ENCODE measurements around the gene CREB5.
A peak's percentile ranks its signal among the peaks of the same experiment; 100 is the strongest.
"Not testable (repeated sequence)": the region's sequence is repeated elsewhere in the genome, so short reads cannot be mapped to it uniquely, and the experiment has no call there.

The CREB5 gene

DNA sequence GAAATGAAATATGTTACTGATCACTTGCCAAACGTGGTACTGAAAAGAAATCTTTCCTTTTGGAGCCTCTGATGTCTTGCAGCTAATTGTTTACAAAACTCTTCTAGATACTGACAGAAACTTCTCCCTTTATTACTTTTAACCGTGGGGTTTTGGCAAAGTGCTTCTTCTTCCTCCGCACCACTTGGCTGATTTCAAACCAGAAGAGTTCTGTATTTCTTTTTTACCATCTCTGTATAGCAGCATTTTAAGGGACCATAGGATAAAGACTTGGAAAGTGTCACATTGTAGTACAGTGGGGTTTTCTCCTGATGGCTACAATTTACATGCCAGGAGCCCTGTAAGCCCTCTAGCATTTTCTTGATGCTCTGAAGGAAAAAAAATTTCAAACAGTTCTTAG is 21.9 kb upstream of the CREB5 start:
- no peaks in the 10 kb centered on the region for H3K27me3 Mint-ChIP-seq

DNA sequence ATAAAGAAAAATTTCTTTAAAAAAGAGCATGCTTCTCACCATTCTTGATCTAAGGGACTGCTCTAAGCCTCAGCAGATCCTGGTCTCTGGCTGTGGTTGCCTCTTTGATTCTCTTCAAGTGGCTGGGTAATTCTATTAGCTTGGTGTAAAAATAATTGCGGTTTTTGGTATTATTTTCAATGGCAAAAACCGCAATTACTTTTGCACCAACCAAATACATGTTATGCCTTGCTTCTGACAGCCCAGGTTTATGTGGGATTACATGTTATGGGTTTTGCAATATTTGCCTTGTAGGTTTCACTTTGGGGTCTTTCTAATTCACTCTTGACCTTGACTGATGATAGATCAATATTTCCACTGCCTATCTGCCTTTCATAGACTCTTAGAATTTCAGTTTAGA is 20.0 kb upstream of the CREB5 start:
- no peak overlapping the region for H3K27ac Mint-ChIP-seq
- no peaks in the 10 kb centered on the region for H3K36me3 Mint-ChIP-seq
- H3K9me3 Mint-ChIP-seq, result no peaks in the 10 kb centered on the region
- no peak overlapping the region for H3K4me3 Mint-ChIP-seq
- CTCF ChIA-PET, result no interaction called here
- no peak for DNase-seq
- no peaks in the 10 kb centered on the region for H3K27me3 Mint-ChIP-seq
- H3K4me1 Mint-ChIP-seq, result no peaks in the 10 kb centered on the region

More for the DNA sequence above, 21.9 kb upstream of the CREB5 start:
- Mint-ChIP-seq H3K4me1 (no peaks in the 10 kb centered on the region), H3K9me3 (no peaks in the 10 kb centered on the region), H3K36me3 (no peaks in the 10 kb centered on the region), H3K4me3 (no peak overlapping the region), H3K27ac (no peak overlapping the region)
- CTCF ChIA-PET, result interaction anchor here (0.6 to 1.8 kb wide), 2 partner anchors 236 to 461 kb away, joined by 3 to 4 read pairs; no protein-coding TSS in a partner anchor
- DNase-seq, result no peak

DNA sequence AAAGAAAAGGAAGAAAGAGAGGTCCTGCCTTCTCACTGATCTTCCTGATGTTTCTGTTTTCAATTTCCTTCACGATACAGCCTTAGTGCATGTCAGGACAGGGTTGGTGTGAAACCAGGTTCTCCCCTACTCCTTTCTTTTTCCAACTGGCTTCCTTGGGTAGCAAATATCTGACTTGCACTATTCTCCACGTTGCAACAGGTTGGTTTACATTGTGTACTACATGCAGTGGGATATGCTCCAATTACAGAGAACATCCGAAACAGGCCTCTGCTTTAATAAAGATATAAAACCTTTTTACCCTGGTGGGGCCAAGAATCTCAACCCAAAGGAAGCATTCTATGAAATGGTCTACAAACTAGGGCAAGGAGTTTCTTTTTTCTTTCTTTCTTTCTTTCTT is 16.9 kb upstream of the CREB5 start:
- Mint-ChIP-seq H3K9me3 (no peaks in the 10 kb centered on the region), H3K36me3 (no peaks in the 10 kb centered on the region), H3K27ac (no peak overlapping the region), H3K27me3 (no peaks in the 10 kb centered on the region), H3K4me1 (no peaks in the 10 kb centered on the region), H3K4me3 (no peak overlapping the region)
- CTCF ChIA-PET, result no interaction called here
- DNase-seq, result no peak

DNA sequence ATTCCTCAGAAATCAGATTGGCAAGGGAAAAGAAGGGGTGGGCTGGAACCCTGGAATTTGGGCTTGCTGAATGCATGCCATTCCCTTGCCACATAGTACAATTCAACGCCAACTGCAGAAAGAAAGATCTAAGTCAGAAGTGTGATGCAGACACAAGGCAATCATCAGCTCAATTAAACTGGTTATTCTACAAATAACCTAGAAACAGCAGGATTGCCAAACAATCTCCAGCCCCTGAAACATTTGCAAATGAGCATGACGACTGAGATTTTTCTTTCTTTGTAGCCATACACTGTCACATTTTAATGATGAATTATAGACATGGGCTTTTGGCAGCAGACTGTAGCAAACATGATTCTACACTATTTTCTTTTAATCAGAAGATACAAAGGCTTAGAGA is 16.5 kb upstream of the CREB5 start:
- H3K4me3 Mint-ChIP-seq, result no peak overlapping the region
- CTCF ChIA-PET, result no interaction called here
- no peaks in the 10 kb centered on the region for H3K36me3 Mint-ChIP-seq
- H3K4me1 Mint-ChIP-seq, result no peaks in the 10 kb centered on the region
- H3K9me3 Mint-ChIP-seq, result no peaks in the 10 kb centered on the region
- no peak overlapping the region for H3K27ac Mint-ChIP-seq
- DNase-seq, result no peak
- no peaks in the 10 kb centered on the region for H3K27me3 Mint-ChIP-seq

DNA sequence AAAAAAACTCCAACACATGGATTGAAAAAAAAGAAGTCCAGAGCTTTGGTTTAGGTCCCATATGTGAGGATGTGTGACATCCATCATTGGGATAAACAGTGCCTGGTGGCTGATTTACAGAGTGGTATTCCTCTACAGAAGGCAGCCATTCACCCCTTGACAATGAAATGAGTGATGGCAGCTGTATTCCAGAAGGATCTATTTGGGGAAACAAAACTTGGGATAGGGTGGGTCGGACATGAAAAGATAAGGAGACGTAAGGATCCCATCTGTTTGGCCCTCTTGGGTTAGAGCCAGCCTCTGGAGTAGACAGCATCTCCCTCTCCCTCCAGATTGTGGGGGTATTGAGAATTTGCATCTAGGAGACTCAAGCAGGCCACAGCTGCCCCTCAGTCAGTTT is 15.2 kb upstream of the CREB5 start:
- CTCF ChIA-PET, result no interaction called here
- Mint-ChIP-seq H3K9me3 (no peaks in the 10 kb centered on the region), H3K4me1 (no peaks in the 10 kb centered on the region), H3K36me3 (no peaks in the 10 kb centered on the region), H3K4me3 (no peak overlapping the region), H3K27ac (no peak overlapping the region), H3K27me3 (no peaks in the 10 kb centered on the region)
- DNase-seq, result no peak

DNA sequence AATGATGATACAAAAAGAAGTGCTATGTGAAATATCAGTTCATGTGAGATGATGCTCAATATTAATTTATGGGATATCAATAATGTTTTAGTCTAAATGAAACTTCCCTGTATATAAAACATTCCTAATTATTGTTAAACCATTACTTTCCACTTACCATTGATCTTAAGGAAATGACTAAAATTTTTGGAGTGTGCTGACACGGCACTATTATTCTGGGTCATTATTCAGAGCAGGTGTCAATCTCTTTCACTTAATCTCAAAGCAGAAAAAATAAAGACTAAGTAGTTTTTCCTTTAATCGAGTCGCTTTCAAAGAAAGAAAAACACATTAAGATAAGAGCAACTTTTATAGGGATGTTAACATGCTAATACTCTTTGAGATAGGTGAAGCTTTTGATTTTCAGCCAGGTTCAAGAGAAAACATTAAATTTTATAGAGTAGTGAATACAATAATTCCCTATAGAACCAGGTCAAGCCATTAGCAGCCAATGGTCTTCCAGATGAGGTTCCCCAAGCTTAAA is 11.4 kb upstream of the CREB5 start:
- Mint-ChIP-seq H3K27ac (no peak overlapping the region), H3K36me3 (no peaks in the 10 kb centered on the region), H3K4me3 (no peak overlapping the region), H3K4me1 (no peaks in the 10 kb centered on the region), H3K27me3 (peaks cover 9% of the 10 kb centered on the region), H3K9me3 (no peaks in the 10 kb centered on the region)
- DNase-seq, result no peak
- CTCF ChIA-PET, result interaction anchor here (0.6 kb wide), 1 partner anchor 20 kb away, joined by 3 read pairs; no protein-coding TSS in a partner anchor

DNA sequence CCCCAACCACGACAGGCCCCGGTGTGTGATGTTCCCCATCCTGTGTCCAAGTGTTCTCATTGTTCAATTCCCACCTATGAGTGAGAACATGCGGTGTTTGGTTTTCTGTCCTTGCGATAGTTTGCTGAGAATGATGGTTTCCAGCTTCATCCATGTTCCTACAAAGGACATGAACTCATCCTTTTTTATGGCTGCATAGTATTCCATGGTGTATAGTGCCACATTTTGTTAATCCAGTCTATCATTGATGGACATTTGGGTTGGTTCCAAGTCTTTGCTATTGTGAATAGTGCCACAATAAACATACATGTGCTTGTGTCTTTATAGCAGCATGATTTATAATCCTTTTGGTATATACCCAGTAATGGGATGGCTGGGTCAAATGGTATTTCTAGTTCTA is 10.8 kb upstream of the CREB5 start:
- H3K36me3 Mint-ChIP-seq, CTCF ChIA-PET, DNase-seq, H3K9me3 Mint-ChIP-seq, H3K4me1 Mint-ChIP-seq, H3K4me3 Mint-ChIP-seq, H3K27ac Mint-ChIP-seq: not testable (repeated sequence)
- peaks cover 16% of the 10 kb centered on the region for H3K27me3 Mint-ChIP-seq

DNA sequence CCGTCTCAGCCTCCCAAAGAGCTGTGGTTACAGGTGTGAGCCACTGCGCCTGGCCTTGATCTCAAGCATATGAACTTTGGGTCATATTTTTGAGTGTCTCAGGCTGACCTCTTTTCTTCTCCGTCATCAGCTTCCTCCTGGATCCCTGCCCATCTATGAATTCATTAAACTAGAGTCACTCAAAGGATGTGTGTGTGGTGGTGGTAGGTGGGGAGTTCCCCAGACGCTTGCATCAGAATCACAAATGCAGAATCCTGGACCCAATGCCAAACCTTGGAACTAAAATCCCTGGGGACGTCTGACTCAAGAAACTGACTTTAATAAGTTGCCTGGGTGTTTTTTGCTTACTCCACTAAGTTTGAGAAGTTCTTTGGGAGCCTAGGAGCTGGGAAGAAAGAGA is 6.7 kb upstream of the CREB5 start:
- Mint-ChIP-seq H3K9me3 (no peaks in the 10 kb centered on the region), H3K27ac (no peak overlapping the region), H3K36me3 (peaks cover 4% of the 10 kb centered on the region), H3K4me3 (no peak overlapping the region), H3K4me1 (peaks cover 17% of the 10 kb centered on the region), H3K27me3 (peaks cover 56% of the 10 kb centered on the region)
- CTCF ChIA-PET, result no interaction called here
- no peak for DNase-seq

DNA sequence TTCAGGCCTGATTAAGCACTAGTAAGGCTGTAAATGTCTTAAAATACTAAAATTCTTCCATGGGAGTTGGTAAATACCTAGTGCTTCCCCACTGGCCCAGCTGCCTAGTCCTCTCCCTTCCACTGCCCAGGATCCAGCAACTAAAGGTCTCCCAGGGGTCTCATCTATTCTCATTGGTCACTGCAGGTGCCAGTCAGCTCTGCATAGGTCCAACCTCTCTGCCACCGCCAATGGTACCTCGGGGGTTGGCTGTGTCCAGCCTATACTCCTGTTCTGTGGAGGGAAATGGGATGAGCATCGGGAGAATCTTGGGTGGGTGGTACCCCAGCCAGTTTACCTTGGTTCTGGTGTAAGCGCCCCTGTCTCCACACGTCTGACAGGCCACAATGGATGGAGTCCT is 6.1 kb upstream of the CREB5 start:
- CTCF ChIA-PET, result no interaction called here
- peaks cover 61% of the 10 kb centered on the region for H3K27me3 Mint-ChIP-seq
- peaks cover 22% of the 10 kb centered on the region for H3K4me1 Mint-ChIP-seq
- no peaks in the 10 kb centered on the region for H3K9me3 Mint-ChIP-seq
- H3K27ac Mint-ChIP-seq, result no peak overlapping the region
- no peak overlapping the region for H3K4me3 Mint-ChIP-seq
- peaks cover 4% of the 10 kb centered on the region for H3K36me3 Mint-ChIP-seq
- no peak for DNase-seq

DNA sequence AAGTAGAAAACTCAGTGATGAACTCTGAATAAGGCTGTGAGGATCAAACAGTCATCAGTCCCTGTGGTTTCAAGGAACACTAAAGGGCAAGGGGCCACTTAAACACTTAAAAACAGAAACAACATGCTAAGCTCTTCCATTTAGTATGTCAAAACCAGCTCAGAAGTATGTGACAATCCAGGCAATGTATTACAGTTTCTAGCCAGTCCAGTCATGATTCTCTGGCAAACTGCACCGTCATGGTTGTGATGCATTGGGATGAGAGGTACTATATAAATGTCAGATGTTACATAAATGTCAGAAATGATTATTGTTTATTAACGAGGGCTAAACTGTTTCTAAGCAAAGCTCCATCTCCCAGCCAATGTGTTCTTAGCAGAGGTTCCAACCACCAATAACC is 4.7 kb upstream of the CREB5 start:
- CTCF ChIA-PET, result no interaction called here
- no peaks in the 10 kb centered on the region for H3K9me3 Mint-ChIP-seq
- peaks cover 73% of the 10 kb centered on the region for H3K27me3 Mint-ChIP-seq
- no peak overlapping the region for H3K27ac Mint-ChIP-seq
- peaks cover 4% of the 10 kb centered on the region for H3K36me3 Mint-ChIP-seq
- H3K4me1 Mint-ChIP-seq, result peaks cover 24% of the 10 kb centered on the region
- no peak overlapping the region for H3K4me3 Mint-ChIP-seq
- no peak for DNase-seq

DNA sequence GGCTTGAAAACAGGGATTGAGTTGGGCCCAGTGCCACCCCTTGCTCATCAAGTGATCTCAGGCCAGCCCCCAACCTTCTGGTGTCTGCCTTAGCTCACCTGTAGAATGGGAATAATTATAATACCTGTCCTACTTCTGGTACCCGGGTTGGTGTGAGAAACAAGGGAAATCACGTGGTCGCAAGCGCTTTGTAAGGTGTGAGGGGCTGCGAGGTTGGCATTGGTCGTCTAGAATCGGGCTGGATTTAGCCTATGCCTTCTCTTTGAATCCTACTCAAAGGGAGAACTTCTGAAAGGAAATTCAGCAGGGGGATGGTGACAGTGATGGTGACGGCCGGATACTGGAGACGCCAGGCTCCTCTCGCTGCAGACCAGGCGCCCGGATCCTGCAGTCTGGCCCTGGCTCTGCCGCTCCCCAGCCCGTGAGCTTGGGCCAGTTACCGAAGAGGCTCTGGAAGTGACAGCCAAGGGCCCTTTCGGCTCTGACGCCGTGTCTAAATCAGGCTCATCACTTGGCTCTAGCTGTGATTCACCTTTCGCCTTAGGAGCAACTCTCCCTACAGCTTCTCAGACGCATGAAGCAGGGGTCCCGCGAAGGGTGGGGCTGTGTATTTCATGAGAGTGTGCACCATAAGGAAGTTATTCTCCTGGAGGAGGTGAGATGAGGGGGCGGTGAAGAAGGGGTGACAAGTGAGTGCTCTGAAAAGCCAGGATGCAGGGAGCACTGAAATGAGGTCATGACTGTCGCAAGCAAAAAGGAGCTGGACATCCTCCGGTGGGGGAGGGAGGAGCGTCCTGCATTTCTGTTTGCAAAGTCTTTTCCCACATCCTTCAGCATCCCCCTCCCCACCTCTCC is 4.0 kb upstream of the CREB5 start:
- H3K4me3 Mint-ChIP-seq, result peak overlapping the region; percentile 51
- H3K9me3 Mint-ChIP-seq, result no peaks in the 10 kb centered on the region
- peaks cover 77% of the 10 kb centered on the region for H3K27me3 Mint-ChIP-seq
- H3K27ac Mint-ChIP-seq, result no peak overlapping the region
- DNase-seq, result no peak
- H3K4me1 Mint-ChIP-seq, result peaks cover 24% of the 10 kb centered on the region
- peaks cover 4% of the 10 kb centered on the region for H3K36me3 Mint-ChIP-seq
- CTCF ChIA-PET, result no interaction called here

DNA sequence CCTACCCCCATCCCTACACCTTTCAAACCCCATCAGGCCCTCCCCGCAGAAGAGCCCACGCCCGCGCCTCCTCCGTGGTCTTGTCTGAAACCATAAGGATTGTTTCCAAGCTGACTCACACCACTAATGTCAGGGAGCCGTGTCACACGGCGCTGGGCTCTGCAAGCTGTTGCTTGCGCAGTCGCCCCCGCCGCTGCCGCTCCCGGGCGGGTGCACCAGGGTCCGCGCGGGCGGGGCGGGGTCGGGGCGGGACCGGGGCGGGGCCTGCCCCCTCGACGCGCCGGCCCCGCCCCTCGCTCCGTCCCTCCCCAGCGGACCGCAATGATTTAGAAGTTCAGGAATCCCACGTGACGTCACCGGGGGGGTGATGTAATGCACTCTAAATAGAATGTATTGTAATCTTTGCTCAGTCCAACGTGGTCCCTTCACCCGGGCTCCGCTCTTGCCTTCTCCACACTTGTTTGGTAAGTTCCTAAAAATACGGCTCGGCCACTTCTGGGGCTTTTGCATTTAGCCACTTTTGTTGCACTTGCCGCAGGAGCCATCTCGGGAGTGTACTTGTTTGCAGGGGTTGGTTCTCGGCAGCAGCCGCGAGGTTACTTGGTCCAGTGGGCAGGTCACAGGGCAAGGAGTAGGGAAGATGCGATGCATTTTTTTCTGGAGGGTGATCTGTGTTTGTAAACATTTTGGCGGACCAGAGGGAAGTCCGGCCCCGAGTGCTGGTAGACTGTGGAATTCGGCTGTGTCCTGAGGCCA is 3.2 kb upstream of the CREB5 start:
- Mint-ChIP-seq H3K4me1 (peaks cover 24% of the 10 kb centered on the region), H3K27me3 (peaks cover 77% of the 10 kb centered on the region)

DNA sequence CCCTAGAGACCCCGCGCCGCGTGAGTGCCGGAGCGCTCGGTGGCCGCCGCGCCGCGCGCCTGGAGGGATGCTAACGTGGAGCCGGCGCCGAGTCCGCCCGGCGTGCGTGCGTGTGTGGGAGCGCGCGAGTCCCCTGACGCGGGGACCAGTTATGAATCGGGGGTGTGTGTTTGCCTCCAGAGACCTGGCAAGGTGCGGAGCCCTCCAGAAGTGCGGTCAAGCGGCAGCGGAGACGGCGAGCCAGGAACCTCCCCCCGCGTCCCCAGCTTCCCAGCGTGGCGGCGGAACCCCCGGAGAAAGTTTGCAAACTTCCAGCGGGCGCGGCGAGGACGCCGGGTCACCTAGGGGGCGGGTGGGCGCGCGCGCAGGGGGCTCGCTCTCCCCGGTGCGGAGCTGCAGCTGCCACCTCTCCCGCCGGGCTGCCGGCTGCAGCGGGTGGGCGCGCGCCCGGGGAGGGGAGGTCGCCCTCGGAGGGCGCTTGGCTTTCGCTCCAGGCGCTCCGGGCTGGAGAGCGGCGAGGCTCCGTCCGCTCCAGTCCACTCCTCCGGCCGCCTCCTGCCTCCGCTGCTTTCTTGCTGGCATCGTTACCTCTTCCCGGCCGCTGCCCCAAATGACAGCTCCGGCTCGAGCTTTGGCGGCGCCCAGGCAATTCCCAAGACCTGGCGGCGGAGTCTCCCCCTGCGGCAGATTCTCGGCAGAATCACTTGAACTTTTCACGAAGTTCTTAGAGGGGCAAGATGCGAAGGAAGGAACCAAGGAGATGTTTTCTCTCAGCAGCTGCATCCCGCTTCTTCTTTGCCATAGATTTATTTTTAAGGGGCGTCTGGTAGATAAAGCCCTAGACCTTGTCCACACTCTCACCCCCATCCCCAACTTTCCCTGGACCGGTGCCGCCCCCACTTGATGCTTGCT is 2.3 kb upstream of the CREB5 start:
- H3K4me3 Mint-ChIP-seq, result peak overlapping the region; percentile 64
- CTCF ChIA-PET, result interaction anchor here (0.6 kb wide), 1 partner anchor 337 kb away, joined by 3 read pairs; no protein-coding TSS in a partner anchor
- H3K27me3 Mint-ChIP-seq, result peaks cover 70% of the 10 kb centered on the region
- H3K27ac Mint-ChIP-seq, result no peak overlapping the region
- H3K36me3 Mint-ChIP-seq, result peaks cover 4% of the 10 kb centered on the region
- H3K9me3 Mint-ChIP-seq, result no peaks in the 10 kb centered on the region
- DNase-seq, result no peak
- H3K4me1 Mint-ChIP-seq, result peaks cover 24% of the 10 kb centered on the region

More for the DNA sequence above, 3.2 kb upstream of the CREB5 start:
- peak; percentile 63 for DNase-seq
- H3K36me3 Mint-ChIP-seq, result peaks cover 4% of the 10 kb centered on the region
- H3K9me3 Mint-ChIP-seq, result no peaks in the 10 kb centered on the region
- no peak overlapping the region for H3K27ac Mint-ChIP-seq
- H3K4me3 Mint-ChIP-seq, result peak overlapping the region; percentile 64
- CTCF ChIA-PET, result no interaction called here

All from activated naive CD4-positive, alpha-beta T cell treated with anti-CD3 and anti-CD28 coated beads, Interleukin-2, amount 10 ng/mL, durations not matched to agents 7 days and 5 days (primary cell).